Left colon (tissue), 2 donors: Measurements from ENCODE around the gene CCDC126. TPM values are rescaled to one million over a fixed set of nuclear protein-coding genes. Genes with fewer than 3 reads are reported as not detected.
"Not testable (repeated sequence)": the region's sequence is repeated elsewhere in the genome, so short reads cannot be mapped to it uniquely, and the experiment has no call there.

ENCODE experiments used
- ATAC-seq: fragments of 200-7000 bp; cut with Tn5 transposase; one replicate; pipeline ENCODE4 v1.9.1; 2020; ENCODE audit warnings: mild to moderate bottlenecking, moderate library complexity
- DNase-seq, 2 donors: peaks; one replicate each; pipeline ENCODE4 v3.0.0-alpha.2; 2020
- intact Hi-C, 2 donors: fragments of 100-400 bp; cut with DNase I in 1 of 2; cut with micrococcal nuclease in 1 of 2; formaldehyde crosslinking; loops; one replicate each; pipeline versions ENCODE4 v1.11.2 to v1.14.0; 2022; cut with DNase I, micrococcal nuclease
- total RNA-seq, 2 donors: library from RNA; stranded (reverse); fragmentation: NEBNext Ultra II Directional; extraction: Animal tissue kit (Norgen Biotek cat#: 25700); gene quantifications; one replicate each; pipeline ENCODE4 v1.2.1, GENCODE V29; 2021
- donor health status: DM: no; HTN: no; CAD: no.
- donor health status: DM: yes; HTN: yes; CAD: no.

The CCDC126 gene
- total RNA-seq, 2 donors from 2014 or later: 7.8 to 12.2 TPM

DNA sequence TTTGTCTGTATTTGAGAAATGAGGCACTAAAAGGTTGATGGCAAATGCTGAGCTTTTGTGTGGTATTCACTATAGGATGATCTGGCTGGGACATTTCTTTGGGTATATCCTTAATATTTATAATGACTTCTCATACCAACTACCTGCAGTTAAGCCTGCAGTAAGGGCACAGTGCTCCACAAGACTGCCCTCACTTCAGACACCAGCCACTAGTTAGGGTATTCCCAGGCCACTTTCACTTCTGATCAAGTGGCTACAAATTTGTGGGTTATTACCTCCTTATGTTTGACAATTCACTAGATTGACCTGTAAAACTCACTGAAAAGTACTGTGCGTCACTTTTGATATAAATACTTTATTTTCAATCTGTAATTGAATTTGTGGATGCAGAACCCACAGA, 20.3 kb downstream of the CCDC126 start:
- DNase-seq (no peak), ATAC-seq (no peak)
- intact Hi-C loops: no loop called here

GRCh38 chr7:23618241-23618640, 21.1 kb downstream of the CCDC126 start:
- intact Hi-C loops: no loop called here
- ATAC-seq (no peak), DNase-seq (no peak)

- intact Hi-C loops: no loop called here
- no peak for ATAC-seq
- DNase-seq: no peak
Measured at GRCh38 chr7:23619141-23619540, 22.0 kb downstream of the CCDC126 start.

DNA sequence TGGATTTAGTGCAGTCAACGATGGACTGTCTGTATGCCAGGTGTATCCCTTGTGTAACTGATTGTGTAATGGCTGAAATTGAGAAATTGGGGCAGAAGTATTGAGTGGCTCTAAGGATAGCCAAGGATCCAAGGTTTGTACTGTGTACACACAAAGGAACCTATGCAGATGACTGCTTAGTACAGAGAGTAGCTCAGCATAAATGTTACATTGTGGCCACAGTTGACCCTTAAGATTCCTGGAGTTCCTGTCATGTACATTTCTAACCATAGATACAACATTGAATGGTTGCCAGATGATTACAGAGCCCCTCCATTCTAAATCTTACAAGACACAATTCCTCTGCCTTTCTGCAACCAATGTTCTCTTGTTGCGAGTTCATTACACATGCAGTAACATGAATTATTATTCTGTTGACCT, 25.3 kb downstream of the CCDC126 start:
- ATAC-seq (no peak), DNase-seq (no peak)
- intact Hi-C loops: no loop called here

GRCh38 chr7:23628370-23628769, 31.2 kb downstream of the CCDC126 start:
- DNase-seq (no peak), ATAC-seq (no peak)
- intact Hi-C loops: no loop called here

DNA sequence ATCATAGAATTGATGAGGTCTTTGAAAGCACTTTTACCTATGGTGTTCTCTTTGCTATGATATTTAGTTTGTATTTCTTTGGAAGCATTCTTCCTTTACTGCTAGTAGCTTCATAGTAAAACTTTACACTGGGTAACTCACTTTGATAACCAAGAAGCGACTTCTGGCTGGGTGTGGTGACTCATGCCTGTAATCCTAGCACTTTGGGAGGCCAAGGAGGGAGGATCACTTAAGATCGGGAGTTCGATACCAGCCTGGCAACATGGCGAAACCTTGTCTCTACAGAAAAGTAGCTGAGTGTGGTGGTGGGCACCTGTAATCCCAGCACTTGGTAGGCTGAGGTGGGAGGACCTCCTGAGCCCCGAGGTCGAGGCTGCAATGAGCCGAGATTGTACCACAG, 36.2 kb downstream of the CCDC126 start:
- intact Hi-C loops: no loop called here
- ATAC-seq (no peak), DNase-seq (no peak)

- no peak for ATAC-seq
- intact Hi-C loops: no loop called here
- no peak for DNase-seq
Measured at GRCh38 chr7:23645822-23646221, 48.6 kb downstream of the CCDC126 start.

- DNase-seq (no peak), ATAC-seq (no peak)
- intact Hi-C loops: no loop called here
Measured at GRCh38 chr7:23653942-23654341, 56.8 kb downstream of the CCDC126 start.

- peak; percentile 56 for ATAC-seq
- intact Hi-C loops: no loop called here
- peak in 1 of 2 donors; percentile 45 for DNase-seq
Measured at GRCh38 chr7:23654508-23654907, 57.3 kb downstream of the CCDC126 start.

- ATAC-seq (no peak), DNase-seq (no peak)
- intact Hi-C loops: no loop called here
Measured at GRCh38 chr7:23655433-23655832, 58.3 kb downstream of the CCDC126 start.

- intact Hi-C loops: no loop called here
- no peak for DNase-seq
Measured at GRCh38 chr7:23658831-23659427, 61.7 kb downstream of the CCDC126 start.

DNA sequence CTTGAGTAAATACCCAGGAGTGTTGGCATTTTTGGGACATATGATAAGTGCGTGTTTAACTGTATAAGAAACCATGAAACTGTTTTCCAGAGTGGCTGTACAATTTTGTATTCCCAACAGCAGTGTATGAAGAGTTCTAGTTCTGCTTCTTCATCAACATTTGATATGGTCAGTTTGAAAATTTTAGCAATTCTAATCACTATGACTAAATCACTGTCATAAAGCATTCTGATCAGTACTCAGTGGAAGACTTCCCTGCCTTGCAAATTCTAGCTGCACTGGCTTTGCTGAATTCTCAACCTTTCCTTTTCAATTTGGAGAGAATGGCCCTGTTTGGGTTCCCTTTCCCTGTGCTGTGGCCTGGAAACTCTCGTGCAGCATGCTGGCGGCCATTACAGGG, 64.2 kb downstream of the CCDC126 start:
- intact Hi-C loops: no loop called here
- DNase-seq (no peak), ATAC-seq (no peak)

More at GRCh38 chr7:23658831-23659427, 61.7 kb downstream of the CCDC126 start:
- ATAC-seq: no peak

DNA sequence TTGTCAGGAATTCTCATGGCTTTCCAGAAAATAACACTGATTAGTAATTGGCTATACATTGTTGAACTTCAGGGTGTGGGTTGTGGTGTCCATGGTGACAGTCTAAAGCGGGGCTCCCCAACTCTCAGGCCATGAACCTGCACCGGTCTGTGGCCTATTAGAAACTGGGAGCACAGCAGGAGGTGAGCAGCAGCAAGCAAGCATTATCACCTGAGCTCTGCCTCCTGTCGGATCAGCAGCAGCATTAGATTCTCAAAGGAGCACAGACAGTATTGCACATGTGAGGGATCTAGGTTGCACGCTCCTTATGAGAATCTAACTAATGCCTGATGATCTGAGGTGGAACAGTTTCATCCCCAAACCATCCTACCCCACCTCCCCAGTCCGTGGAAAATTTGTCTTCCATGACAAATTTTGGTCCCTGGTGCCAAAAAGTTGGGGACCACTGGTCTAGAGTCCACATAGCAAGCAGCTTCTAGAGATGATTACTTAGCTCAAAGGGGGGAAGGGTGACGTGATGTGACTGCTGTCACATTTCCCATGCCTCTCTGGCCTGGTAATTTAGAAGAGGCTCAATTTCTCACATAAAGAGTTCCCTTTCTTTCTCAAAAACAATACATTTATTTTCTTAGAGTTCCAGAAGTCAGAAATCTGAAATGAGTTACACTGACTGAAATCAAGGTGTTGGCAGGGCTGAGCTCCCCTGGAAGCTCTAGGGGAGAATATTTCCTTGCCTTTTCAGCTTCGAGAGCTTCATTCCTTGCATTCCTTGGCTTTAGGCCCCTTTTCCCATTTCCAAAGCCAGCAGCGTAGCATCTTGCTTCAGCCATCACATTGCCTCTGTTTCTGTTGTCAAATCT, 65.2 kb downstream of the CCDC126 start:
- ATAC-seq: no peak
- DNase-seq: no peak
- intact Hi-C loops: no loop called here

- intact Hi-C loops: no loop called here
- ATAC-seq: no peak
- DNase-seq: no peak
Measured at GRCh38 chr7:23662984-23663313, 65.8 kb downstream of the CCDC126 start.

GRCh38 chr7:23664122-23664521, 66.9 kb downstream of the CCDC126 start:
- ATAC-seq: no peak
- no peak for DNase-seq
- intact Hi-C loops: no loop called here

DNA sequence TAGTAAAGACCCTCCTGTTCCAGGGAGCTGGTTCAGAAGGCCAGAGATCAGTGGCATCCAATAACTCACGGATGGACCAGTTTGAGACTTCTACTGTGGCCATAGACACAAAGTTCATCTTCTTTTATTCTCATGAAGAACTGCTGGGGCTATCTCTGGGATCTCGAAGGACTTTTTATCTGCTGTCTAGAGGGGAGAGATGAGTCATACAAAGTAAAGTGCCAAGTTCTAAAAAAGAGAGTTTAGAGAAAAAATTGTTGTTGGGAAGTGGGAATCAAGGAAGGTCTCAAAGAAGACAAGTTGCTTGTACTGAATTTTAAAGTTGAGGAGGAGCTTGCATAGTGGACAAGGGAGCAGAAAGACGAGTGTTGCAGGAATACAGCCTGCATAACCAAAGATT, 74.9 kb downstream of the CCDC126 start:
- intact Hi-C loops: no loop called here
- ATAC-seq: no peak

GRCh38 chr7:23679898-23680413, 82.8 kb downstream of the CCDC126 start, which contains the start of gene FAM221A:
TSS of gene FAM221A (plus strand) at chr7:23680199. CDS start at chr7:23680219, 20 bp downstream.
- DNase-seq (peak; percentile 92 to 94), ATAC-seq (peak; percentile 97)
- intact Hi-C loops: no loop called here

More for the DNA sequence above, 74.9 kb downstream of the CCDC126 start:
- no peak for DNase-seq

- ATAC-seq (peak; percentile 86), DNase-seq (peak; percentile 81 to 83)
- intact Hi-C loops: no loop called here
Measured at GRCh38 chr7:23680414-23681405, 83.5 kb downstream of the CCDC126 start.

- DNase-seq, intact Hi-C loops: not testable (repeated sequence)
Measured at GRCh38 chr7:23684041-23684440, 86.9 kb downstream of the CCDC126 start.

More at GRCh38 chr7:23684041-23684440, 86.9 kb downstream of the CCDC126 start:
- not testable (repeated sequence) for ATAC-seq
